ENCODE measurements around the gene SLC13A2.
"Not testable (repeated sequence)": the region's sequence is repeated elsewhere in the genome, so short reads cannot be mapped to it uniquely, and the experiment has no call there.

SLC13A2 gene, protein sequence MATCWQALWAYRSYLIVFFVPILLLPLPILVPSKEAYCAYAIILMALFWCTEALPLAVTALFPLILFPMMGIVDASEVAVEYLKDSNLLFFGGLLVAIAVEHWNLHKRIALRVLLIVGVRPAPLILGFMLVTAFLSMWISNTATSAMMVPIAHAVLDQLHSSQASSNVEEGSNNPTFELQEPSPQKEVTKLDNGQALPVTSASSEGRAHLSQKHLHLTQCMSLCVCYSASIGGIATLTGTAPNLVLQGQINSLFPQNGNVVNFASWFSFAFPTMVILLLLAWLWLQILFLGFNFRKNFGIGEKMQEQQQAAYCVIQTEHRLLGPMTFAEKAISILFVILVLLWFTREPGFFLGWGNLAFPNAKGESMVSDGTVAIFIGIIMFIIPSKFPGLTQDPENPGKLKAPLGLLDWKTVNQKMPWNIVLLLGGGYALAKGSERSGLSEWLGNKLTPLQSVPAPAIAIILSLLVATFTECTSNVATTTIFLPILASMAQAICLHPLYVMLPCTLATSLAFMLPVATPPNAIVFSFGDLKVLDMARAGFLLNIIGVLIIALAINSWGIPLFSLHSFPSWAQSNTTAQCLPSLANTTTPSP

DNA sequence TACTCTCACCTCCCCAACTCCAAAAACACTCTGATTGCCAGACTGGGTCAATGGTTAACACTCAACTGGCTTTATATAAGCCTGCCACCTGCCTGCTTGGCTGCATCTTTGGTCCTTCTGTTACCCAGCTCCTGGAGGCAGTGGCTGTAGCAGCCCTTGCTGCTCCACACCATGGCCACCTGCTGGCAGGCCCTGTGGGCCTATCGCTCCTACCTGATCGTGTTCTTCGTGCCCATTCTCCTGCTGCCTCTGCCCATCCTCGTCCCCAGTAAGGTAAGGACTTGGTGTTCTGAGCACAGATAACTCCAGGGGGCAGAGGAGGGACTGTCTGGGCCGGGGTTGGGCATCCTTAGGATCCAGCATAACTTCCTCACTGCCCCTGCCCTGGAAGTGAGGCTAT lies at the start of gene SLC13A2:
TSS of gene SLC13A2 (plus strand) at position 103 of the 400 bp plus-strand sequence. CDS start at position 172, 69 bp downstream.
- no peak within 1 kb of the TSS for H3K9ac ChIP-seq (ENCODE audit: low read depth, low read length)
- H3K4me1 ChIP-seq (ENCODE audit: insufficient read depth, low read length) = 0 out of 2 replicates have a peak, but pooled peaks cover 3% of the 10 kb centered on the region
- H3K9me3 ChIP-seq (ENCODE audit: control insufficient read depth, insufficient read depth, low read length) = no peaks in the 10 kb centered on the region
- no peaks in the 10 kb centered on the region for H3K36me3 ChIP-seq (ENCODE audit: insufficient read depth, low read length)

DNA sequence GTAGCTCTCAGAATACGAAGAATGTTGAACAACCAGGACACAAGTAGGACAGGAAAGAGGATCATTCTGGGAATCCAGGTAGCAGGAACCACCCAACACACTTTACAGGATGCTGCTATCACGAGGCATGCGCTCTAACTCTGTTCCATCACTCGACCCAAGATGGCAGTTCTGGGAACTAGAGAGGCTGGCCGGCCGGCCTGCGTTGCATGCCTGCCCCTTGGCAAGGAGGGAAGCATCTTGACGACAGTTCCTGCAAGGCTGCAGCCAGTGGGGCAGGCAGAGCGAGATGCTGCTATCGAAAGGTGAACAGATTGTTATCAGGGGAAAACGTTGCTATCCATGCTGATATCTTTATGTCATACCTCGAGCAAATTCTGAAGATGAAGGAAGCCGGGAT lies 48.2 kb upstream of the SLC13A2 start:
- Histone ChIP-seq H3K4me1 (ENCODE audit: insufficient read depth, low read length) (no peaks in the 10 kb centered on the region), H3K9me3 (ENCODE audit: control insufficient read depth, insufficient read depth, low read length) (no peaks in the 10 kb centered on the region), H3K36me3 (ENCODE audit: insufficient read depth, low read length) (no peaks in the 10 kb centered on the region), H3K9ac (ENCODE audit: low read depth, low read length) (no peak overlapping the region)

DNA sequence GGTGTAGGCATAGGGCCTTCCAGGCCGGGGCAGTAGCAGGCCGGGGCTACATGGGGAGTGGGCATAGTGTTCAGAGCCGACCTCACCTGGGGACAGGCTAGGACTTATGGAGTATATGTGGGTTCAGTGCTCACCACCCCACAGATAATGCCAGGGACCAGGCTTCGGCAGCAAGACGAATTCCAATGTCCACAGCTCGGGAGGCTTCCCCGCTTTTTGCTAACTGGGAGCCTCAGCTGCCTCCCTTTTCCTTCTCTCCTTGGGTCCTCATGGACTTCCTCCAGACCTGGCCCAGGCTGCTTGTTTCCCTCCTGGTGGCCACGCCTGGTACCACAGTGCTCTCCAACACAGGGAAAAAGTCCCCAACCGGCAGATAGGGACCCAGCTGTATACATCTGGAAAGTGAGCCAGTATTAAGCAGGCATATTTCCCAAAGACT lies 47.3 kb upstream of the SLC13A2 start:
- no peaks in the 10 kb centered on the region for H3K36me3 ChIP-seq (ENCODE audit: insufficient read depth, low read length)
- no peak overlapping the region for H3K9ac ChIP-seq (ENCODE audit: low read depth, low read length)
- H3K4me1 ChIP-seq (ENCODE audit: insufficient read depth, low read length) = no peaks in the 10 kb centered on the region
- no peaks in the 10 kb centered on the region for H3K9me3 ChIP-seq (ENCODE audit: control insufficient read depth, insufficient read depth, low read length)

DNA sequence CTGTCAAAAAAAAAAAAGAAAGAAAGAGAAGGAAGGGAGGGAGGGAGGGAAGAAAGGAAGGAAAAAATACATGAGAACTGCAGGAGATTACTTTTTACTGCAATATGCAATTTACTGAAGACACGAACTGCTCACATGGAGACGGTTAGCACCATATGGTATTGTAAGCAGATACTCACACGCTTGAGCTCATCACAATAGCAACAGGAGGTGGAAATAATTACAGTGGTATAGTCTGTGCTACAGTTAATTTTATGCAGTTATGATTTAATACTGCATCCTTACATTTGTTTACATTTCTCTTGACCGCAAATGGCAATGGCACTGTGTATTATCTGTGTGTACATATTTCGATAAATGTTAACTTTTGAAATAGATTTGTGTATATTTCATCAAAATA lies 46.1 kb upstream of the SLC13A2 start:
- no peak overlapping the region for H3K9ac ChIP-seq (ENCODE audit: low read depth, low read length)
- H3K9me3 ChIP-seq (ENCODE audit: control insufficient read depth, insufficient read depth, low read length) = no peaks in the 10 kb centered on the region
- H3K4me1 ChIP-seq (ENCODE audit: insufficient read depth, low read length) = no peaks in the 10 kb centered on the region
- H3K36me3 ChIP-seq (ENCODE audit: insufficient read depth, low read length) = no peaks in the 10 kb centered on the region

DNA sequence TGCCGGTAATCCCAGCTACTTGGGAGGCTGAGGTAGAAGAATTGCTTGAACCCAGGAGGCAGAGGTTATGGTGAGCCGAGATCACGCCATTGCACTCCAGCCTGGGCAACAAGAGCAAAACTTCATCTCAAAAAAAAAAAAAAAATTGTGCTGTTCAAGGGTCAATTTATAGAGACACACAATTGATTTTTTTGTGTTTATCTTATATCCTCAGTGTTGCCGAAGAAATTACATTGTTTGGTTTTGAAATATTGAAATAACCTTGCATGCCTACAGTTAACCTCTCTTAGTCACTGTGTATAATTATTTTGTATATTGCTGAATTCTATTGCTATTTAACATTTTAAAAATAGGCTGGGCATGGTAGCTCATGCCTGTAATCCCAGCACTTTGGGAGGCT lies 45.5 kb upstream of the SLC13A2 start:
- not testable (repeated sequence) for H3K4me1 ChIP-seq (ENCODE audit: insufficient read depth, low read length); H3K9me3 ChIP-seq (ENCODE audit: control insufficient read depth, insufficient read depth, low read length); H3K36me3 ChIP-seq (ENCODE audit: insufficient read depth, low read length); H3K9ac ChIP-seq (ENCODE audit: low read depth, low read length)

DNA sequence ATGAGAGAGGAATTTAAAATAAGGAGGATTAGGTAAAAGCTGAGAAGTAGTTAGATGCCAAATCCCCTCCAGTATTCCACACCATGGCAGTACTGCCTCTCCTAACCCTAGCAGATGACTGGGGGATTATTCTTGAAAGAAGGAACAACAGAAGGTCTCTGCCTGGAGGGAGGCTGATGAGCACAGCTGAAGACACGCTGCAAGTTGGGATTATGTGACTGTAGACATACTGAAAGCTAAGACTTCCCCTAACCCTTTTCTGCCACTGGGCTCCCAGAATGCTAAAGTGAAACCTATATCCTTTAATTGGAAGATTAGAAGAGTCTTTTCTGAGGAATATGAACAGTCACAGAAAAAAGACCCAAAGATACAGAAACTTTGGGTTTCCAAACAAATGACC lies 39.7 kb upstream of the SLC13A2 start:
- H3K4me1 ChIP-seq (ENCODE audit: insufficient read depth, low read length) = no peaks in the 10 kb centered on the region
- H3K36me3 ChIP-seq (ENCODE audit: insufficient read depth, low read length) = no peaks in the 10 kb centered on the region
- no peak overlapping the region for H3K9ac ChIP-seq (ENCODE audit: low read depth, low read length)
- no peaks in the 10 kb centered on the region for H3K9me3 ChIP-seq (ENCODE audit: control insufficient read depth, insufficient read depth, low read length)

DNA sequence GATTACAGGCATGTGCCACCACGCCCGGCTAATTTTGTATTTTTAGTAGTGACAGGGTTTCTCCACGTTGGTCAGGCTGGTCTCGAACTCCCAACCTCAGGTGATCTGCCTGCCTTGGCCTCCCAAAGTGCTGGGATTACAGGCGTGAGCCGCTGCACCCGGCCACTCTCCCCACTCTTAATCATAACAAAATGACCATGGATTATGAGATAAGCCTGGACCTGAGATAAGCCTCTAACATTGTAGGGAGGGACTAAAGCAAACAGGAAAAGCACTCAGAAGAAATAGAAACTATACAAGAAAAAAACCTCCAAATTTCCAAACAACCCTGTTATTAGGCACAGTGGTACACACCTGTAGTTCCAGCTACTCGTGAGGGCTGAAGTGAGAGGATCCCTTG lies 39.1 kb upstream of the SLC13A2 start:
- not testable (repeated sequence) for H3K9ac ChIP-seq (ENCODE audit: low read depth, low read length); H3K4me1 ChIP-seq (ENCODE audit: insufficient read depth, low read length); H3K36me3 ChIP-seq (ENCODE audit: insufficient read depth, low read length); H3K9me3 ChIP-seq (ENCODE audit: control insufficient read depth, insufficient read depth, low read length)

DNA sequence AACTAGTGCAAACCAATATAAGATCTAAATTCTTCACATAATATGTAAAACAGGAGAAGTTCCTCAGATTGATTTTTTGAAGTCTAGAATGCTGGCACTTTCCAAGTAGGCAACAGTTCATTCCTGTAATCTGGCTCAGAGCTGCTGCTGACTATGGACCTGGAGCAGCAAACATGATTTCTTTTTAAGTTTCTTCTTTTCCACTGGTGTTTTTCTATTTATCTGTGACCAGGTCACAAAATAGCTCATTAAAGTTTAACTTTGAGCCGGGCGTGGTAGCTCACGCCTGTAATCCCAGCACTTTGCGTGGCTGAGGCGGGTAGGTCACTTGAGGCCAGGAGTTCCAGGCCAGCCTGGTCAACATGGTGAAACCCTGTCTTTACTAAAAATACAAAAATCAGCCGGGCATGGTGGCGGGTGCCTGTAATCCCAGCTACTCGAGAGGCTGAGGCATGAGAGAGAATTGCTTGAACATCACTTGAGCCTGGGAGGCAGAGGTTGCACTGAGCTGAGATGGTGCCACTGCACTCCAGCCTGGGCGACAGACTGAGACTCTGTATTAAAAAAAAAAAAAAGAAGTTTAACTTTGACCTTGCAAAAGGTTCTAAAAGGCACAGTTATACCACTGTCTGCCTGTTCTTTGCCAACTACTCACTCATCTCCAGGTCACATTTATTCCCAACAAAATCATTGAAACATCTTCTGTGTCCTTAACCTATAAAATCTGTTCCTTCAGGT lies 29.4 kb upstream of the SLC13A2 start:
- Histone ChIP-seq H3K9ac (ENCODE audit: low read depth, low read length) (no peak overlapping the region), H3K4me1 (ENCODE audit: insufficient read depth, low read length) (no peaks in the 10 kb centered on the region), H3K36me3 (ENCODE audit: insufficient read depth, low read length) (no peaks in the 10 kb centered on the region), H3K9me3 (ENCODE audit: control insufficient read depth, insufficient read depth, low read length) (no peaks in the 10 kb centered on the region)

DNA sequence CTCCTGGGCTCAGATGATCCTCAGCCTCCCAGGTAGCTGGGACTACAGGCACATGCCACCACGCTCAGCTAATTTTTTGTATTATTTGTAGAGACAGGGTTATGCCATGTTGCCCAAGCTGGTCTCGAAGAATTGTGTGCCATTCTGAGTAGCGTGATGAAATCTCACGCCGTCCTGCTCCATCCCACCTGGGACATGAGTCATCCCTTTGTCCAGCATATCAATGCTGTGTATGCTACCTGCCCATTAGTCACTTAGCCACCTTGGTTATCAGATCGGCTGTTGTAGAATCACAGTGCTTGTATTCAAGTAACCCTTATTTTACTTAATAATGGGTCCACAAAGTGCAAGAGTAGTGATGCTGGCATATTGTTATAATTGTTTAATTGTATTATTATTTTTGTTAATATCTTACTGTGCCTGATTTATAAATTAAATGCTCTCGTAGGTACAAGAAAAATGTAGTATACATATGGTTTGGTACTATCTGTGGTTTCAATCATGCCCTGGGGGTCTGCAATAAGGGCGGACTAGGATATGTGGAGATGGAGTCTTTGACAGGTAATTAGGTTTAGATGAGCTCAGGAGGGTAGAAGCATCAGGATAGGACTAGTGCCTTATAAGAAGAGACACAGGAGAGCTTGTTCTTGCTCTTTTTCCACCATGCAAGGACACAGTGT lies 26.6 kb upstream of the SLC13A2 start:
- no peaks in the 10 kb centered on the region for H3K9me3 ChIP-seq (ENCODE audit: control insufficient read depth, insufficient read depth, low read length)
- H3K9ac ChIP-seq (ENCODE audit: low read depth, low read length) = no peak overlapping the region
- H3K4me1 ChIP-seq (ENCODE audit: insufficient read depth, low read length) = no peaks in the 10 kb centered on the region
- no peaks in the 10 kb centered on the region for H3K36me3 ChIP-seq (ENCODE audit: insufficient read depth, low read length)

DNA sequence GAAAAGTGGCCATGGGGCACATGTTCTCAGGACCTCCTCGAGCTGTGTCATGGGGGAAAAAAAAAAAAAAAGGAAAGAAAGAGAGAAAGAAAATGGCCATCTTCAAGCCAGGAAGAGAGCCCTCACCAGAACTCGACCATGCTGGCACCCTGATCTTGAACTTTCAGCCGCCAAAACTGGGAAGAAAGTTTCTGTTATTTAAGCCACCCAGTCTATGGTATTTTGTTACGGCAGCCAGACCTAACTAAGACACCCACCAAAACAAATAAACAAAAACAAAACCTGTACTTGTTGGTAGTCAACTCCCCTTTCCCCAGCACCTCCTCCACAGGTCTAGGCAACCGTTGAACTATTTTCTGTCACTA lies 26.1 kb upstream of the SLC13A2 start:
- Histone ChIP-seq H3K9ac (ENCODE audit: low read depth, low read length) (no peak overlapping the region), H3K36me3 (ENCODE audit: insufficient read depth, low read length) (no peaks in the 10 kb centered on the region), H3K4me1 (ENCODE audit: insufficient read depth, low read length) (no peaks in the 10 kb centered on the region), H3K9me3 (ENCODE audit: control insufficient read depth, insufficient read depth, low read length) (no peaks in the 10 kb centered on the region)

DNA sequence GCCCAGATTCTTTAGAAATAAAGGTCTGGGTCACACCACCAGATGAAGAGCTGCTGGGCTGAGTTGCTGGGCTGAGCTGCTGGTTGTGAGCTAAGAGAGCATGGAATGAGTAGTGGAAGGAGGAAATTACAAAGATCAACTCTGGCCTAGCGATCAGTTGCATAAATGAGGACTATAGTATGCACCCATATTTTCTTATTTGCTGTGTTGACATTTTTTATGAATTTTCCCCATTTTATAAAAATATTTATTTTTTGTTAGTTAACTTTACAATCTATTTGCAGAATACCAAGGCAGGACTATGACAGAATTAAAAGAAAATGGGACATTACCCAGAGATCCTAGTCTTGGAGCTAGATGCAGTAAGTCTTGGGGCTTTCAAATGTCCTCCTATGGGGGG lies 23.6 kb upstream of the SLC13A2 start:
- H3K36me3 ChIP-seq (ENCODE audit: insufficient read depth, low read length) = no peaks in the 10 kb centered on the region
- no peaks in the 10 kb centered on the region for H3K9me3 ChIP-seq (ENCODE audit: control insufficient read depth, insufficient read depth, low read length)
- H3K9ac ChIP-seq (ENCODE audit: low read depth, low read length) = no peak overlapping the region
- H3K4me1 ChIP-seq (ENCODE audit: insufficient read depth, low read length) = no peaks in the 10 kb centered on the region

DNA sequence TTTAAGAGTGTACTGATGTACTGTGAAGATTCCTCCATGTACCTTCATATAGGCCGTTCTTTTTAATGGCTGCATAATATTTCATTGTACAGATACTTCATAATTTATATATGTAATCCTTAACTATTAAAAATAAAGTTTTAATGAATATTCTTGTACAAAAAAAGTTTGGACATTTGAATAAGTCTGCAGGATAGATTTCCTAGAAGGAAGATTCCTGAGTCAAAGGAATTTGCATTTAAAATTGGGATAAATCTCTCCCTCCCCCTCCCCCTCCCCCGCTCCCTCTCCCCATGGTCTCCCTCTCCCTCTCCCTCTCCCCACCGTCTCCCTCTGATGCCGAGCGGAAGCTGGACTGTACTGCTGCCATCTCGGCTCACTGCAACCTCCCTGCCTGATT lies 15.6 kb upstream of the SLC13A2 start:
- Histone ChIP-seq H3K9ac (ENCODE audit: low read depth, low read length) (no peak overlapping the region), H3K4me1 (ENCODE audit: insufficient read depth, low read length) (no peaks in the 10 kb centered on the region), H3K36me3 (ENCODE audit: insufficient read depth, low read length) (no peaks in the 10 kb centered on the region), H3K9me3 (ENCODE audit: control insufficient read depth, insufficient read depth, low read length) (no peaks in the 10 kb centered on the region)

DNA sequence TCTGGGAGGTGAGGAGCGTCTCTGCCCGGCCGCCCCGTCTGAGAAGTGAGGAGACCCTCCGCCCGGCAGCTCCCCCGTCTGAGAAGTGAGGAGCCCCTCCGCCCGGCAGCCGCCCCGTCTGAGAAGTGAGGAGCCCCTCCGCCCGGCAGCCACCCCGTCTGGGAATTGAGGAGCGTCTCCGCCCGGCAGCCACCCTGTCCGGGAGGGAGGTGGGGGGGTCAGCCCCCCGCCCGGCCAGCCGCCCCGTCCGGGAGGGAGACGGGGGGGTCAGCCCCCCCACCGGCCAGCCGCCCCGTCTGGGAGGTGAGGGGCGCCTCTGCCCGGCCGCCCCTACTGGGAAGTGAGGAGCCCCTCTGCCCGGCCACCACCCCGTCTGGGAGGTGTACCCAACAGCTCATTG lies 14.6 kb upstream of the SLC13A2 start:
- H3K4me1 ChIP-seq (ENCODE audit: insufficient read depth, low read length); H3K36me3 ChIP-seq (ENCODE audit: insufficient read depth, low read length); H3K9ac ChIP-seq (ENCODE audit: low read depth, low read length); H3K9me3 ChIP-seq (ENCODE audit: control insufficient read depth, insufficient read depth, low read length): not testable (repeated sequence)

DNA sequence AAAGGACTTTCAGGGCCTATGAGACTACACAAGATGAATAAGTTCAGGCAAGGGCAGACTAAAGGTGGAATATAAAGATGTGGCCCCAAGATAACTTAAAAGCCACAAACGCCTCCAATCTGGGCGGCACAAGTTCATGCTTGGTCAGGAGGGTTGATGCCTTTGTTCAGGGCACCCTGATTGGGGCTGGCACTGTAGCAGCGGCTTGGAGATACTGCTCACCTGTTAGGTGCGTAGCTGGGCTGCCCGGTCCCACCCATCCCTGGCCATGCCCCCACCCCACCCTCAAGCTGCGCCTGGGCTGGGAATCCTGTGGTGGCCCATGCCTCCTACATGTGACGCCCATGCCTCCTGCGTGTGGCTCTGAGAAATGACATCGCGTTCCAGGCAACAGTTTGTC lies 12.5 kb upstream of the SLC13A2 start:
- Histone ChIP-seq H3K9ac (ENCODE audit: low read depth, low read length) (no peak overlapping the region), H3K9me3 (ENCODE audit: control insufficient read depth, insufficient read depth, low read length) (no peaks in the 10 kb centered on the region), H3K36me3 (ENCODE audit: insufficient read depth, low read length) (no peaks in the 10 kb centered on the region), H3K4me1 (ENCODE audit: insufficient read depth, low read length) (no peaks in the 10 kb centered on the region)

All from ES-I3 (cell line).